Measurements from ENCODE around the gene NAGA.

The NAGA gene

GRCh38 chr22:42101199-42101598, 30.6 kb upstream of the NAGA start:
- TF ChIP-seq CTCF (IDR thresholded peaks at IDR 0.05; ENCODE audit: insufficient read depth, low read length, missing control alignments) = no peak
- CTCF ChIA-PET = interaction anchor here (1.7 kb wide), 1 partner anchor 10 kb away, joined by 10 read pairs; no protein-coding TSS in a partner anchor
- no peak for DNase-seq (ENCODE audit: low read depth, low spot score)
- no peak overlapping the region for H3K4me3 ChIP-seq (ENCODE audit: low read depth, low read length)
- POLR2A ChIA-PET = no interaction called here

GRCh38 chr22:42091455-42091782, 20.8 kb upstream of the NAGA start:
- ChIA-PET CTCF (interaction anchor here (0.6 to 5.6 kb wide), 38 partner anchors 8 to 394 kb away, joined by 3 to 177 read pairs (median 4); partner anchors contain the start of genes CENPM, NFAM1 and SMDT1), POLR2A (interaction anchor here (1.4 to 2.3 kb wide), 2 partner anchors 11 to 352 kb away, joined by 3 to 10 read pairs; partner anchors contain the start of gene SMDT1)
- TF ChIP-seq CTCF (IDR thresholded peaks at IDR 0.05; ENCODE audit: insufficient read depth, low read length, missing control alignments) = no peak
- no peak for DNase-seq (ENCODE audit: low read depth, low spot score)
- peak overlapping the region; percentile 67 for H3K4me3 ChIP-seq (ENCODE audit: low read depth, low read length)

DNA sequence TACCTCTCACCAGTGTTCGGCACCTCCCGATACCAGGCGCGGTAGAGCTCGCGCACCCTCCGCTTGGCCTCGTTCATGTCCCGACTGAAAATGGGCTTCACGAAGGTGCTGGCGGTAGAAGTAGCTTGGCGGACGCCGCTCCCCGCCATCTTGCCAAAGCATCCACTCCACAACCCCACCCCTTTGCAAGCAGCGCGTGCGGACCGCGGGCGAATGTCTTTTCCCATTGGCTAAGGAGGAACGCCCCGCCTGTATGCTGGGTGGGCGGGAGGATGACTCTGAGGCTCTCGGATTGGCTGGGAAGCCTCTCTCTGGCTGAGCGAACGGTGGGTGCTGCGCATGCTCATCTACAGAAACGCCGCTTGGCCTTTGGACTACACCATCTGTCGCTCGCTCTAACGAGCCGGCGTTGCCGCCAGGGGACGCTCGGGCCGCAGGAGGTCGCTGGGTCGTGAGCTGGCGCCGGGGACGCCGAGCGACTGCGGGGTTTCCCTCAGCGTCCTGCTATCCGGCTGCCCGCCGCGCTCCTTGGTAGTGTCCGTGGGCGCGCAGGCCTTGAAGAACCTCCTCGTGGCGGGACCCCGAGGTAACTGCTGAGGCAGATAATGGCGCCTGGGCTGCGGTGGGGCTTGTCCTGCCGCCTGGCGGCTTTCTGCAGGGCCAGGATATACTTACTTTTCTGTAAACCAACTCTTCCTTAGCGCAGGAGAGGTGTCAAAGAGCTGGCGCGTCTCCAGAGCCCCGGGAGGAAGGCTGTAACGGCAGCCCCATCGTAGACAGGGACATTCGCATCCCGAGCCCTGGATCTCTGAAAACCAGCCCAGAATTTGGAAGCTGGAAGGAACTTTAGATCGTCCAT, 20.2 kb upstream of the NAGA start, which contains the start of gene NDUFA6:
TSS of gene NDUFA6 (minus strand) at position 177 of the 859 bp plus-strand sequence. CDS start at position 149, 28 bp downstream.
- ChIA-PET POLR2A (interaction anchor here (1.2 to 2.3 kb wide), 3 partner anchors 11 to 353 kb away, joined by 3 to 10 read pairs (median 3); partner anchors contain the start of gene SMDT1), CTCF (interaction anchor here (0.6 to 5.6 kb wide), 40 partner anchors 8 to 394 kb away, joined by 3 to 177 read pairs (median 4); partner anchors contain the start of genes CENPM, NFAM1 and SMDT1)
- peak within 1 kb of the TSS; percentile 97 for H3K4me3 ChIP-seq (ENCODE audit: low read depth, low read length)
- TF ChIP-seq CTCF (IDR thresholded peaks at IDR 0.05; ENCODE audit: insufficient read depth, low read length, missing control alignments) = peak; percentile 95
- DNase-seq (ENCODE audit: low read depth, low spot score) = peak; percentile 92

GRCh38 chr22:42086051-42086450, 15.4 kb upstream of the NAGA start:
- ChIA-PET POLR2A (interaction anchor here (0.6 kb wide), 1 partner anchor 475 kb away, joined by 3 read pairs; no protein-coding TSS in a partner anchor), CTCF (no interaction called here)
- no peak for DNase-seq (ENCODE audit: low read depth, low spot score)
- TF ChIP-seq CTCF (IDR thresholded peaks at IDR 0.05; ENCODE audit: insufficient read depth, low read length, missing control alignments) = no peak
- no peak overlapping the region for H3K4me3 ChIP-seq (ENCODE audit: low read depth, low read length)

DNA sequence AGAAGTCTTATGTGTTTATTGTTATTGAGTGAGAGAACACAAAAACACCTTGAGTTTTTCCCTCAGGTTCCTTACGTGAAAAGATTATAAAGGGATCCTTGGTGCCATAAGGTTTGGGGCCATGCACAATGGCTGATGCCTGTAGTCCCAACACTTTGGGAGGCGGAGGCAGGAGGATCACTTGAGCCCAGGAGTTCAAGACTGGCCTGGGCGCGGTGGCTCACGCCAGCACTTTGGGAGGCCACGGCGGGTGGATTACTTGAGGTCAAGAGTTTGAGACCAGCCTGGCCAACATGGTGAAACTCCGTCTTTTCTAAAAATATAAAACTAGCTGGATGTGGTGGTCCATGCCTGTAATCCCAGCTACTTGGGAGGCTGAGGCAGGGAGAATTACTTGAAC, 14.3 kb upstream of the NAGA start:
- CTCF ChIA-PET = no interaction called here
- no peak for TF ChIP-seq CTCF (IDR thresholded peaks at IDR 0.05; ENCODE audit: insufficient read depth, low read length, missing control alignments)
- no peak for DNase-seq (ENCODE audit: low read depth, low spot score)
- POLR2A ChIA-PET = no interaction called here
- no peak overlapping the region for H3K4me3 ChIP-seq (ENCODE audit: low read depth, low read length)

DNA sequence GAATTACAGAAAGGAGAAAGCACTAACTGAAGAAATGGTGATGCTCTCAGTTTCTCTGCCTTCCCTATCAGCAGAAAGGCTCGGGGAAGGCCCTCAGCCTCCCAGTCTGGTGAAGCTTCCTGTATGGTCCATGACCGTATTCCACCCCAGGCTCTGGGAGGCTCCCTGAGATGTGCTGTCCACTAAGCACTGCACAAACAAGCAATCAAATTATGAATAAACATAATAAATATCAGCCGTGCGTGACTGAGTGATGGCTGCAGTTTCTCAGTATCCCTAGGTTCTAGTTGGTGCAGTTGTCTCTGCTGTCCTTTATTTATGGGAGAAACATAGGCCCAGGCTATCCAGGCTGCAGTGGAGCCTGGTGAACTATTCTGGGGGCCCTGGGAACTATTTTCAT, 12.5 kb upstream of the NAGA start:
- ChIA-PET CTCF (interaction anchor here (1.0 to 1.5 kb wide), 2 partner anchors 8 to 386 kb away, joined by 4 to 8 read pairs; no protein-coding TSS in a partner anchor), POLR2A (no interaction called here)
- DNase-seq (ENCODE audit: low read depth, low spot score) = no peak
- no peak overlapping the region for H3K4me3 ChIP-seq (ENCODE audit: low read depth, low read length)
- no peak for TF ChIP-seq CTCF (IDR thresholded peaks at IDR 0.05; ENCODE audit: insufficient read depth, low read length, missing control alignments)

Measured in AG04449 (cell line).